ENCODE results near the gene CHD3.
A peak's percentile ranks its signal among the peaks of the same experiment; 100 is the strongest.

CHD3 gene

GRCh38 chr17:7854851-7855659 lies 33.5 kb upstream of the CHD3 start, which contains the start of gene TMEM88:
Gene TMEM88, plus strand, starts transcription at chr17:7855066. Its CDS starts 9 bp downstream, at chr17:7855075.
- DNase-seq (ENCODE audit: low read depth), result no peak
- TF ChIP-seq CTCF (IDR thresholded peaks at IDR 0.05; ENCODE audit: control insufficient read depth, insufficient read depth, low read depth, low read length, missing control alignments), result no peak
- peak within 1 kb of the TSS; percentile 83 for H3K4me3 ChIP-seq (ENCODE audit: control insufficient read depth, low read depth, low read length)

GRCh38 chr17:7855660-7856010 lies 33.0 kb upstream of the CHD3 start:
- DNase-seq (ENCODE audit: low read depth), result no peak
- H3K4me3 ChIP-seq (ENCODE audit: control insufficient read depth, low read depth, low read length), result peak overlapping the region; percentile 83
- no peak for TF ChIP-seq CTCF (IDR thresholded peaks at IDR 0.05; ENCODE audit: control insufficient read depth, insufficient read depth, low read depth, low read length, missing control alignments)

GRCh38 chr17:7856011-7856810 lies 32.4 kb upstream of the CHD3 start:
- DNase-seq (ENCODE audit: low read depth), result no peak
- peak overlapping the region; percentile 83 for H3K4me3 ChIP-seq (ENCODE audit: control insufficient read depth, low read depth, low read length)
- TF ChIP-seq CTCF (IDR thresholded peaks at IDR 0.05; ENCODE audit: control insufficient read depth, insufficient read depth, low read depth, low read length, missing control alignments), result no peak

GRCh38 chr17:7856811-7857712 lies 31.5 kb upstream of the CHD3 start, which contains the start of gene NAA38:
Gene NAA38, minus strand, starts transcription at chr17:7857559. Its CDS starts 96 bp downstream, at chr17:7857463.
- TF ChIP-seq CTCF (IDR thresholded peaks at IDR 0.05; ENCODE audit: control insufficient read depth, insufficient read depth, low read depth, low read length, missing control alignments), result peak; percentile 46
- H3K4me3 ChIP-seq (ENCODE audit: control insufficient read depth, low read depth, low read length), result peak within 1 kb of the TSS; percentile 83
- peak; percentile 99 for DNase-seq (ENCODE audit: low read depth)

- TF ChIP-seq CTCF (IDR thresholded peaks at IDR 0.05; ENCODE audit: control insufficient read depth, insufficient read depth, low read depth, low read length, missing control alignments), result no peak
- DNase-seq (ENCODE audit: low read depth), result peak; percentile 68
- H3K4me3 ChIP-seq (ENCODE audit: control insufficient read depth, low read depth, low read length), result peak within 1 kb of the TSS; percentile 83
Measured at GRCh38 chr17:7857713-7858521, 30.7 kb upstream of the CHD3 start, which contains the start of gene CYB5D1. Gene CYB5D1, plus strand, starts transcription at chr17:7858003. Its CDS starts 132 bp downstream, at chr17:7858135.

All from AG09309 (cell line).